H9 (cell line): Measurements from ENCODE around the gene ZNF821. TPM values are rescaled to one million over a fixed set of nuclear protein-coding genes. Genes with fewer than 3 reads are reported as not detected.

ENCODE experiments used
- DNase-seq: peaks from one replicate; pipeline ENCODE4 v3.0.0-alpha.2; 2017
- H2AFZ ChIP-seq: one replicate; pipeline ENCODE4 v1.6.1; 2013; ENCODE audit warnings: mild to moderate bottlenecking, low read length, control low read depth, moderate library complexity
- H2AK5ac ChIP-seq: 2 replicates; pipeline ENCODE4 v1.6.1; 2013; ENCODE audit warnings: low read length, control low read depth, mixed read lengths; ENCODE audit not compliant: insufficient read length
- H2BK120ac ChIP-seq: one replicate; pipeline ENCODE4 v1.6.1; 2013; ENCODE audit warnings: low read depth, mild to moderate bottlenecking, low read length, control low read depth, inconsistent platforms; ENCODE audit not compliant: poor library complexity, severe bottlenecking
- H2BK12ac ChIP-seq: 2 replicates; pipeline ENCODE4 v1.6.1; 2013; ENCODE audit warnings: low read length, control low read depth, mixed read lengths, low read depth; ENCODE audit not compliant: insufficient read length
- H2BK15ac ChIP-seq: 2 replicates; pipeline ENCODE4 v1.6.1; 2013; ENCODE audit warnings: low read depth, low read length, control low read depth
- H2BK20ac ChIP-seq: one replicate; pipeline ENCODE4 v1.6.1; 2013; ENCODE audit warnings: low read depth, mild to moderate bottlenecking, low read length, control low read depth, inconsistent platforms; ENCODE audit not compliant: poor library complexity, severe bottlenecking
- H2BK5ac ChIP-seq: 2 replicates; pipeline ENCODE4 v1.6.1; 2013; ENCODE audit warnings: low read length, control low read depth, mixed read lengths; ENCODE audit not compliant: insufficient read length
- H3K14ac ChIP-seq: 2 replicates; pipeline ENCODE4 v1.6.1; 2013; ENCODE audit warnings: low read length, control low read depth; ENCODE audit not compliant: insufficient read depth
- H3K18ac ChIP-seq: 2 replicates; pipeline ENCODE4 v1.6.1; 2013; ENCODE audit warnings: low read depth, mild to moderate bottlenecking, mixed read lengths, low read length, control low read depth; ENCODE audit not compliant: insufficient read length
- H3K23ac ChIP-seq: 2 replicates; pipeline ENCODE4 v1.6.1; 2013; ENCODE audit warnings: low read length, control low read depth, mixed read lengths, low read depth; ENCODE audit not compliant: insufficient read length
- H3K23me2 ChIP-seq: 2 replicates; pipeline ENCODE4 v1.6.1; 2013; ENCODE audit warnings: low read depth, mild to moderate bottlenecking, mixed read lengths, low read length, control low read depth; ENCODE audit not compliant: insufficient read length, poor library complexity, severe bottlenecking
- H3K27ac ChIP-seq: 2 replicates; pipeline ENCODE4 v1.5.1; 2013; ENCODE audit warnings: low read length, control low read depth, mixed read lengths, low read depth; ENCODE audit not compliant: insufficient read length
- H3K27me3 ChIP-seq: 2 replicates; pipeline ENCODE4 v1.6.1; 2013; ENCODE audit warnings: low read length, control low read depth, inconsistent platforms; ENCODE audit not compliant: insufficient read depth
- H3K4ac ChIP-seq: 2 replicates; pipeline ENCODE4 v1.6.1; 2013; ENCODE audit warnings: low read depth, mild to moderate bottlenecking, control low read depth, inconsistent platforms, low read length, moderate library complexity
- H3K4me1 ChIP-seq: 2 replicates; pipeline ENCODE4 v1.6.1; 2013; ENCODE audit warnings: low read length, control low read depth, inconsistent platforms; ENCODE audit not compliant: insufficient read depth
- H3K4me2 ChIP-seq: 2 replicates; pipeline ENCODE4 v1.6.1; 2013; ENCODE audit warnings: low read length, control low read depth, mixed read lengths; ENCODE audit not compliant: insufficient read length, insufficient read depth
- H3K56ac ChIP-seq: 2 replicates; pipeline ENCODE4 v1.6.1; 2013; ENCODE audit warnings: low read depth, mild to moderate bottlenecking, mixed read lengths, low read length, control low read depth; ENCODE audit not compliant: insufficient read length
- H3K79me1 ChIP-seq: 2 replicates; pipeline ENCODE4 v1.6.1; 2013; ENCODE audit warnings: low read depth, mild to moderate bottlenecking, moderate library complexity, low read length, control low read depth, inconsistent platforms; ENCODE audit not compliant: insufficient read depth, poor library complexity, severe bottlenecking
- H3K79me2 ChIP-seq: 2 replicates; pipeline ENCODE4 v1.6.1; 2013; ENCODE audit warnings: low read length, control low read depth, inconsistent platforms; ENCODE audit not compliant: insufficient read depth
- H3K9ac ChIP-seq: 2 replicates; pipeline ENCODE4 v1.6.1; 2013; ENCODE audit warnings: low read length, control low read depth, mixed read lengths; ENCODE audit not compliant: insufficient read length; ENCODE audit errors: extremely low read depth
- H3K9me3 ChIP-seq: one replicate; pipeline ENCODE4 v1.6.1; 2013; ENCODE audit warnings: low read depth, low read length, inconsistent platforms; ENCODE audit not compliant: control insufficient read depth
- H3T11ph ChIP-seq: one replicate; pipeline ENCODE4 v1.6.1; 2013; ENCODE audit warnings: mild to moderate bottlenecking, low read length, control low read depth, inconsistent platforms
- H4K20me1 ChIP-seq: one replicate; pipeline ENCODE4 v1.6.1; 2013; ENCODE audit not compliant: control insufficient read depth, insufficient read length, insufficient read depth
- H4K5ac ChIP-seq: 2 replicates; pipeline ENCODE4 v1.6.1; 2013; ENCODE audit warnings: low read depth, mild to moderate bottlenecking, mixed read lengths, low read length, control low read depth; ENCODE audit not compliant: insufficient read length
- H4K8ac ChIP-seq: replicated peaks from 2 replicates; pipeline ENCODE4 v1.6.1; 2013; ENCODE audit warnings: low read length, control low read depth, mixed read lengths, low read depth; ENCODE audit not compliant: insufficient read length
- H4K91ac ChIP-seq: 2 replicates; pipeline ENCODE4 v1.6.1; 2013; ENCODE audit warnings: low read depth, mild to moderate bottlenecking, moderate library complexity, mixed read lengths, low read length, control low read depth; ENCODE audit not compliant: insufficient read length
- H3K27ac Mint-ChIP-seq, 3 experiments: 2 replicates in 2 of 3; 3 replicates in 1 of 3; pipeline ENCODE4 v1.8.0; 2020 to 2021; ENCODE audit warnings: mixed read lengths in 3 of 3, mild to moderate bottlenecking in 1 of 3, moderate library complexity in 1 of 3
- H3K27me3 Mint-ChIP-seq: 2 replicates; pipeline ENCODE4 v1.8.0; 2021; ENCODE audit warnings: low read depth, mild to moderate bottlenecking, moderate library complexity, mixed read lengths
- H3K36me3 Mint-ChIP-seq, 3 experiments: 2 replicates in 2 of 3; 3 replicates in 1 of 3; pipeline ENCODE4 v1.8.0; 2020 to 2021; ENCODE audit warnings: low read depth in 3 of 3, mixed read lengths in 3 of 3; ENCODE audit not compliant: insufficient read depth in 1 of 3
- H3K4me1 Mint-ChIP-seq, 2 experiments: 2 replicates each; pipeline ENCODE4 v1.8.0; 2020; ENCODE audit warnings: mixed read lengths in 2 of 2
- H3K4me3 Mint-ChIP-seq, 2 experiments: 2 replicates in 1 of 2; 3 replicates in 1 of 2; pipeline ENCODE4 v1.8.0; 2020 to 2021; ENCODE audit warnings: mild to moderate bottlenecking in 2 of 2, mixed read lengths in 2 of 2, moderate library complexity in 1 of 2
- H3K9me3 Mint-ChIP-seq, 2 experiments: 2 replicates in 1 of 2; 3 replicates in 1 of 2; pipeline ENCODE4 v1.8.0; 2020; ENCODE audit warnings: mild to moderate bottlenecking in 2 of 2, mixed read lengths in 2 of 2, moderate library complexity in 1 of 2
- CTCF ChIP-seq: fragments of 200-600 bp; sonication (generic); conservative IDR thresholded peaks from 3 replicates; pipeline ENCODE4 v1.8.0; 2021; ENCODE audit warnings: antibody characterized with exemption, mild to moderate bottlenecking
- WGBS: extraction: QIAGEN DNeasy Blood & Tissue Kit; methylation state at CpG from one replicate; pipeline ENCODE4 v1.1.7; 2013; ENCODE audit warnings: missing lambda C conversion rate, low lambda C conversion rate, mixed read lengths; ENCODE audit not compliant: insufficient read length; ENCODE audit errors: extremely low coverage; 5-methylcytosine and 5-hydroxymethylcytosine counted together
- total RNA-seq: library from RNA; stranded (reverse); gene quantifications from 2 replicates; pipeline ENCODE4 v1.2.1, GENCODE V29; 2021

The ZNF821 gene
- total RNA-seq, 1 experiment from 2014 or later: 12.5 TPM

DNA sequence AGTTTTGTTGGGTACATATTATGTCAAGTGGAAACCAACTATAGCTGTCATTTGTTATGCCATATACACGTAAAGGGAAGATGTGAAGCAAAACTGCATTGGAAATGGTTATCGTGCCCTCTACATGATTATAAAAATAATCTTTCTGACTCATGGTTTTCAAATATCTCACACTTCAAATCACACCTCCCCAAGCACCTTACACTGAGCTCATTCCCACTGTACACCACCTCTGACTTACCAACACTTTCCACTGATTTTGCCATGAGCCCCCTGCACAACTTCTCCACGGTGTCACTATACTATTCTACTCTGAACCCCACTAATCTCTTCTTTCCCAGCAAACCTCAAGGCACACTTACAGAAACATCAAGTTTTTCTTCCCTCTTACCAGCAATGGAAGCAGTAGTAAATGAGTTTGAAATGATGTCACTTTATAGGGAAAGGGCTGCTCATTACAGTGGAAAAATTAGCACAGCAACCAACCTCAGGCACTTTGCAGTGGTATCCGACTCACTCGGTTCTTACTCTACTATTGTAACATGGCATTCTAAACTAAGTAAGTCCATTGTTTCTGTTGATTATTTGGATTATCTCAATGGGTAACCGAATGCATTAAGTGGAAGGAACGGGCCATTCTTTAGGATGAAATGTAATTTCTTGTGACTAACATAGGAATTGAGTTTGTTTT, 18.7 kb downstream of the ZNF821 start:
- H4K91ac ChIP-seq: no peak overlapping the region
- H2BK12ac ChIP-seq: no peak overlapping the region
- no peak overlapping the region for H2BK20ac ChIP-seq
- H3K36me3 Mint-ChIP-seq: peaks cover 12 to 55% (median 53%) of the 10 kb centered on the region in 3 experiments; a peak in 6 of 7 replicates
- DNase-seq: no peak
- peaks cover 5 to 8% of the 10 kb centered on the region in 2 experiments; a peak in 3 of 4 replicates for H3K4me1 Mint-ChIP-seq
- no peak overlapping the region for H2BK120ac ChIP-seq
- H3K27ac Mint-ChIP-seq: no peak overlapping the region
- H4K5ac ChIP-seq: no peak overlapping the region
- H3K27me3 Mint-ChIP-seq: no peaks in the 10 kb centered on the region
- no peak overlapping the region for H3K23ac ChIP-seq
- no peaks in the 10 kb centered on the region for H3K9me3 Mint-ChIP-seq
- H3K9me3 ChIP-seq: no peaks in the 10 kb centered on the region
- H3K79me2 ChIP-seq: no peaks in the 10 kb centered on the region
- H2BK5ac ChIP-seq: no peak overlapping the region
- H3K23me2 ChIP-seq: no peaks in the 10 kb centered on the region
- no peak overlapping the region for H3K27ac ChIP-seq
- H3K4me3 Mint-ChIP-seq: no peak overlapping the region
- H3K4me1 ChIP-seq: no peaks in the 10 kb centered on the region
- H2BK15ac ChIP-seq: no peak overlapping the region
- H3K4ac ChIP-seq: no peak overlapping the region
- H3K14ac ChIP-seq: no peak overlapping the region
- H3K56ac ChIP-seq: no peak overlapping the region
- no peak overlapping the region for H3T11ph ChIP-seq
- WGBS: no CpG with 5 or more reads among the region's 7 CpGs
- no peak overlapping the region for H4K8ac ChIP-seq
- H4K20me1 ChIP-seq: no peaks in the 10 kb centered on the region
- H3K4me2 ChIP-seq: no peak overlapping the region
- no peak overlapping the region for H2AFZ ChIP-seq
- no peak overlapping the region for H2AK5ac ChIP-seq
- H3K9ac ChIP-seq: no peak overlapping the region
- H3K79me1 ChIP-seq: no peaks in the 10 kb centered on the region
- H3K18ac ChIP-seq: no peak overlapping the region
- no peaks in the 10 kb centered on the region for H3K27me3 ChIP-seq
- no peak for TF ChIP-seq CTCF
